GM18498 (cell line): ENCODE measurements around the gene ECM2.

Experiments
- ATAC-seq: cut with Tn5 transposase; IDR thresholded peaks from one replicate; pipeline ENCODE4 v1.9.1; 2021; ENCODE audit warnings: mild to moderate bottlenecking, moderate library complexity; ENCODE audit not compliant: unreplicated experiment

Gene ECM2

DNA sequence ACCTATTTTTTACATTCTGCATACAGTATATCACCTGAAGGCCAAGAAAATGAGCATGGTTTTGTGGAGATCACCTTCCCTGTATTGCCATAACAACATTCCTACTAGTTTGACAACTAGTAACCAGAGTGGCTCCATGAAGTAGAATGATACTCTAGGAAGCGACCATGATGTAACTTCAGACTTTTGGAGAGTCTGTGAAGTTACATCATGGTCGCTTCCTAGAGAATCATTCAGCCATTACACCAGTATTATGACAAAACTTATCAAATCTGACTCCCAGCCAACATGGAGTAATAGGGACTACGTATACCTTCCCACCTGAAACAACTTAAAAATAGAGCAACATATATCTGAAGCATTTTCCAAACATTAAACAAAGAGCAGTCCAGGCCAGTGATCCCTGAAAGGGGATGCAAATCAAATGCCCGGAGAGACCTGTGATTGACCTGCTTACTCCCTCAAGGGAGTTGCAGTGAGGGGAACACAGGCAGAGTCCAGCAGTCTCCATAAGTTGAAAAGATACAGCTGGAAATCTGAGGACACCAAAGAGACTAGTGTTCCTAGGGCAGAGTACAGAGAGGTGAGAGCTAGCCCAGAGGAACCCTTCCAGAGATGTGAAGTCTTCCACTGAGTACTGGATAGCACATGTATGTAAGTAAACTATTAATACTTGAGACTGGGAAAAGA is 7.8 kb downstream of the ECM2 start:
- no peak for ATAC-seq

DNA sequence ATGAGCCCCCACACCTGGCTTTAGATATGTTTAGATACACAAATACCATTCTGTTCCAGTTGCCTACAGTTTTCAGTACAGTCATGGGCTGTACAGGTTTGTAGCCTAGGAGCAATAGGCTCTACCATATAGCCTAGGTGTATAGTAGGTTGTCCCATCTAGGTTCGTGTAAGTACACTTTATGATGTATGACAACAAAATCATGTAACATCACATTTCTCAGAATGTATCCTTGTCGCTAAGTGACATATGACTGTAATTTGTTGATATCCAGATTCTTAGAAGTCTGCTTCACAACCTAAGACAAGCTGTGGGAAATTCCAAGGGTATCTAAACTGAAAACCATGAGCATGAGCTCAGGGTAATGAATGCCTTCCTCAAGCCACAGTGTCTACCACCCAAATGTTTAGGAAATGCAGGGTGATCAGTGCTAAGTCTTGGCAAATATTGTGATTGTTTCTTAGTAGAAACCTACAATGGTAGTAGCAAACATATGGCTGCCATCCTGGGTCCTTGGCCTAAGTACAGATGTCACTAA is 8.4 kb downstream of the ECM2 start:
- ATAC-seq, result no peak

DNA sequence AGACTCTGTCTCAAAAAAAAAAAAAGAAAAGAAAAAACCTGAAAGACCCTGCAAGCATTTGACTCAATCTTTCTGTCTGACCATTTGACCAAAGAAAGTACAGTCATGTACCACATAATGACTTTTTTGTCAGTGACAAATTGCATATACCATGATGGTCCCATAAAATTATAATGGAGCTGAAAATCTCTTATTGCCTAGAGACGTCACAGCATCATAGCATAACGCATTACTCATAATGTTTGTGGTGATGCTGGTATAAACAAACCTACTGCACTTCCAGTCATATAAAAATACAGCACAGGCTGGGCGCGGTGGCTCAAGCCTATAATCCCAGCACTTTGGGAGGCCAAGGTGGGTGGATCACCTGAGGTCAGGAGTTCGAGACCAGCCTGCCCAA is 10.5 kb downstream of the ECM2 start:
- ATAC-seq, result no peak

DNA sequence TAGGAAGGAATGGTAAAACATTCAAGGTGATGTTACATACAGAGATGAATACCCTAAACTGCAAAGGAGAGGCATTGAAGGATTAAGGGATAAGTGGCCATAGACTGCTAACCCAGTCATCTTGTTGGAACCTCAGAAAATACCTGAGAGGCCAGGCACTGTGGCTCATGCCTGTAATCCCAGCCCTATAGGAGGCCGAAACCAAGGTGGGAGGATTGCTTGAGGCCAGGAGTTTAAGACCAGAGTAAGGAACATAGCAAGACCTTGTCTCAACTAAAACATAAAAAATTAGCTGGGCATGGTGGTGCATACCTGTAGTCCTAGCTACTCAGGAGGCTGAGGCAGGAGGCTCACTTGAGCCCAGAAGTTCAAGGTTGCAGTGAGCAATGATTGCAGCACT is 10.9 kb downstream of the ECM2 start:
- no peak for ATAC-seq

DNA sequence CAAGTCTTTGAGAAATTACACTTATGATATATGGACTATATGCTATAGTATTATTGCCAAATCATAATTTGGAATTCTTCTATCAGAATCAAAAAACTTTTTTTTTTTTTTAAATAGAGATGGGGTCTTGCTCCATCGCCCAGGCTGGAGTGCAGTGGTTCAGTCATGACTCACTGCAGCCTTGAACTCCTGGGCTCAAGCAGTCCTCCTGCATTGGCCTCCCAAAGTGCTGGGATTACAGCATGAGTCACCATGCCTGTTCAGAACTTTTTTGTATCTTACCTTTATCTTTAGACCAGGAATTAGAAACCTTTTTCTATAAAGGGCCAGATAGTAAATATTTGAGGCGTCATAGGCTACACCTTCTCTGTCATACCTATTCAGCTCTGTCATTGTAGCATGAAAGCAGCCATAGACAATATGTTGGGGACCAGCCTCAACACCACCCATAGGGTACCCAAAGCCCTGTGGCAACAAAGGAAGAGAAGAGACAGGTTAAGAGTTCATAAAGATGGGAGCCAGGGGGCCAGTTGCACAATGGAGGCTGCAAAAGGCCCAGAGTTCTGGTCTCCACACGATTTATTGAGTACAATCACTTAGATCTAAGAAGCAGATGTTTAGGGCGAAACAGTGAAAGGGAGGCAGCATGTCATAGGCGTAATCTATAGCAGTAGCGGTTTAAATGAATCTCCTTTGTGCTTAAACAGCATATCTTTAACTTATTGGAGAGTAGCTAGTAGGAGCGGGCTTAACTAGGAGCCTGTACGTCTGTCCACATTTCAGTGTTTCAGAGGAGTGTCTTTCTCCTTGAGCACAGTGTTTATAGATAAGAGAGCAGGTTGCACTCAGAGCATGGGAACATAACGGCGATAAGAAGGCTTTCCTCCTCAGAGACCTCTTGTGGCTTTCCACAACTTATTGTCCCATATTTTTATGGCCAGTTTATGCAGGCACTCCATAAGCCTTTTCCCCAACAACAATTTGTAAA is 12.5 kb downstream of the ECM2 start:
- ATAC-seq, result no peak

DNA sequence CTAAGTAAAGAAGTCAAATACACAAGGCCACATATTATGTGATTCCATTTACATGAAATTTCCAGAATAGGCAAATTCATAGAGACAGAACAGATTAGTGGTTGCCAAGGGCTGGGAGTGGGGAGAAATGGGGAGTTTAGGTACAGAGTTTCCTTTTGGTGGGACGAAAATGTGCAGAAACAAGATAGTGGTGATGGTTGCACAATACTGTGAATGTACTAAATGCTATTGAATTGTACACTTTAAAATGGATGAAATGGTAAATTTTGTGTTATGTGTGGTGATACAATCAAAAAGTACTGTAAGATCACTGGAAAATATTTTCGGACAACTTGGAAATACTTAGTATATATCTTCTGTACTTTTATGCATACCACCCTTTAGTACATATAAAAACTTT is 15.0 kb downstream of the ECM2 start:
- ATAC-seq, result no peak

DNA sequence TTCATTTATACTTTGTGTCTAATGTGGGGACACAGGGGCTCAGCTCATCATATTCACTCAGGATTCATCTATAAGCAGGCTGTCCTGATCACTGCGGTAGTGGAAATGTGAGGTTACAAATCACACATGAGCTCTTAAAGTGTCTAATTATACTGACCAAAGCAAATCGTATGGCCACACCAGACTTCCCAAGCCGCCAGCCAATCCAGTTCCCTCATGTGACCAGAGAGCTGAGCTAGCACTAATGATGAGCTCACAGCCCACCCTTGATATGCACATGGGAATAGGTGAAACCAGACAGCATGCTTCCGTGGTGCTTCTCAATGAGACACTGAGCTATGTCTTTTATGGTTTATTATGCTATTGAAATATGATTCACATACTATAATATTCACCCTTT is 17.6 kb downstream of the ECM2 start:
- ATAC-seq, result no peak

DNA sequence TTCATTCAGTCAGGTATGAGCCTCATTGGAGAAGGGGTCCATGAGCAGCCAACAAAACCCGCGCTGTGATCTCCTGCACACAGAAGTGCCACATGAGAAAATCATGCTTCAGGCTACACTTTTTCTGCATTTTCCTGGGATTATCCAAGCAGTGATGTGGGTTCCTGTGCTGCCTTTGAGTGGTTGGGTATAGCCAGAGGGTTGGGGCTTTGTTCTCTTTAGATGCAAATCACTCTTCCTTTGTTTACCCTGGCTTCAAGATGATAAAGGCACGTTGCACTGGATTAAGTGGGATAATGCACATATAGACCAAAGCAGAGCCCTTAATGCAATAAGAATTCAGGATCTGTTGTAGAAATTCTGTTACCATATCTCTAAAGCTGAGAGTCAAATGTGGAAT is 18.7 kb downstream of the ECM2 start:
- ATAC-seq, result no peak

DNA sequence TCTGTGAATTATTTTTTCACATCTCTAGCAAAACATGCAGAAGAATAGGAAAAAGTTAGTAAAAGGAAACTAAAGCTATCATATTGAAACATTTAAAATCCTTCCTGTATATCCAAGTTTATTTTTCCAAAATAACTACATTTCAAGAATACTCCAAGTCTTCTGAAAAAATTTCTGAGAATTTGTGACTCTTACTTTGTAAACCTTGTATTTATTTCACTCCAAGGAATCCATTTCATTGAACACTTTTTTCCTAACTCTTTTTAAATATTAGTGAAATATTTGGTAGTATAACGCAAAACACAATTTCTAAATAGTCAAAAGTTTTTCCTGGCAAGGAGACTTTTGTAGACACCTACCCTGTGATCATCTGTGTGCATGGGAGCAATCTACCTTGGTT is 19.3 kb downstream of the ECM2 start:
- ATAC-seq, result no peak

DNA sequence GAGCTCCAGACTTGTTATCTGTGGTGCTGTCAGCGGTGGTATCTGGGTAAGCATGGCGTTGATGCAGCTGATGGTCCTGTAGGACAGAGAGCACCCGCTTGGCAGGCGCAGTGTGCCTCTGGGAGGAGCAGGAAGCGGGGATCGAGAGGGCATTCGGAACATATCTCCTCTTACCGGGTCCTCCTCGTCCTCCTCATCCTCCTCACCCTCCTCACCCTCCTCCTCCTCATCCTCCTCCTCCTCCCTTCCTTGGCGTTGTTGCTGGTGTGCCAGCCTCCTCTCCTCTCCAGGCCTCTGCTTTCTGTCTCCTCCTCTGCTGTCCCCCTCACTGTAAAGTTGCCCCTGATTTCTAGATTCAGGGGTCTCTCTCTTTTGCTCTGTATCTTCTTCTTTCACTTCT is 21.2 kb downstream of the ECM2 start:
- no peak for ATAC-seq

DNA sequence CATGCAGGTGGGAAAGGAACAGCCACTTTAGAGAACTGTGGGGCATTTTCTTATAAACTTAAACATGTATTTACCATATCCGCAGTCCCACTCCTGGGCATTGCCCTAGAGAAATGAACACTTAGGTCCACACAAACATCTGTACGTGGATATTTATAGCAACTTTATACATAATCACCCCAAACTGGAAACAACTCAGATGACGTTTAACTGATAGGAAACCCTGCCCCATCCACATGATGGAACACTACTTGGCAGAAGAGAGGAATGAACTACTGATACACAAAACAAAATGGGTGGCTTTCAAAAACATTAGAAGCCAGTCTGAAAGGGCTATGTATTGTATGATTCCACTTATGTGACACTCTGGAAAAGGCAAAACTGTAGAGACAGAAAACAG is 22.4 kb downstream of the ECM2 start:
- no peak for ATAC-seq

DNA sequence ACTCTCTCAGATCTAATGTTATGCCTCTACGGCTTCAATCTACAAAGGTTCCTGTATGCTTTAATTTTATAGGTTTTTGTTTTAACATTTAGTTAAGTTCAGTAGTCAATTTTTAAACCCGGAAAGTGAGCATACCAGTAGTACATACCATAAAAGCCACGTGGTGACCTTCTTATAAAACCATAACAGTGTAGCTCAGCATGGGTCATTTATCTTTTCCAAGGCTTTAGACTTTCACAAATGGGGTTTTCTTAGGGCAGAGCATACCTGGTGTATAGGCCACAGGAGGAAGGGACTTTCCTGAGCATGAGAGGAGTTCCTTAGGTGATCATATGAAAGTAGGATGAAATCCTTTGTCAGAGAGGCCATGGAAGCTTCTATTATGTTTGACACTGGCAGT is 23.2 kb downstream of the ECM2 start:
- ATAC-seq, result no peak

DNA sequence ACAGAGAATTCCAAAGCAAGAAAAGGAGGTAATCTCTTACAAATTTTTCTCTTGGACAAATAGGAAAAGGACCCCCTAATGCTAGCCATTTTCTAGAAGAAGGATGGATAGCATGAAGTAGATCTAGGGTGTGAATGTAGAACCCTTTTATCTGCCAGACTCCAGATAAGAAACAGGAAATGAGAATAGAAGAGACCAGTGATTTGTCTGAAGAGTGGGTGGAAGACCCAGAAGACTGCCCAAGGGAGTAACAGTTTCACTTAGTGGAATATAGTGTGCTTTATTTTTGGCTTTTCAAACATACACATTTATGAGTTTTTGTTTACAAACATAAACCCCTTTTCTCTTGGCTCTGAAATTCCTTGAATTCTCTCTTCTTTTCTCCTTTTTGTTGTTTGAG is 25.0 kb downstream of the ECM2 start:
- no peak for ATAC-seq

DNA sequence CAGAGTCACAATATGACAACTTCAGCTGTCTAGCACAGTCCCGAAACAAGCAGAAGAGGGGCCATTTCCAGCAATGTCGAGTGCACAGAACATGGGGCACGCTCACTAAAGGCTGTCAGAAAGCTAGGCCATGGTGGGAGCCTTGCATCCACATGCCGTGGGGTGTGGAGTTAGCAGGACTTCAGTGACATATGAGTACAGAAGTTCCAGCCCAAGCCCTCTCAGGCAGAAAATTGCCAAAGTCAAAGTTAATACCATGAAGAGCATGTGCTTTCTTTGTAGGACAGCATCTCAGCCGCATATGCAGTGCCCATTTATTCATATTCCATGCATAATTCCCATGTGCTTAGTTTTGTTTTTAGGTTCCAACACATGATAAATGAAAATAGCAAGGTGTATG is 26.7 kb downstream of the ECM2 start:
- ATAC-seq, result no peak

DNA sequence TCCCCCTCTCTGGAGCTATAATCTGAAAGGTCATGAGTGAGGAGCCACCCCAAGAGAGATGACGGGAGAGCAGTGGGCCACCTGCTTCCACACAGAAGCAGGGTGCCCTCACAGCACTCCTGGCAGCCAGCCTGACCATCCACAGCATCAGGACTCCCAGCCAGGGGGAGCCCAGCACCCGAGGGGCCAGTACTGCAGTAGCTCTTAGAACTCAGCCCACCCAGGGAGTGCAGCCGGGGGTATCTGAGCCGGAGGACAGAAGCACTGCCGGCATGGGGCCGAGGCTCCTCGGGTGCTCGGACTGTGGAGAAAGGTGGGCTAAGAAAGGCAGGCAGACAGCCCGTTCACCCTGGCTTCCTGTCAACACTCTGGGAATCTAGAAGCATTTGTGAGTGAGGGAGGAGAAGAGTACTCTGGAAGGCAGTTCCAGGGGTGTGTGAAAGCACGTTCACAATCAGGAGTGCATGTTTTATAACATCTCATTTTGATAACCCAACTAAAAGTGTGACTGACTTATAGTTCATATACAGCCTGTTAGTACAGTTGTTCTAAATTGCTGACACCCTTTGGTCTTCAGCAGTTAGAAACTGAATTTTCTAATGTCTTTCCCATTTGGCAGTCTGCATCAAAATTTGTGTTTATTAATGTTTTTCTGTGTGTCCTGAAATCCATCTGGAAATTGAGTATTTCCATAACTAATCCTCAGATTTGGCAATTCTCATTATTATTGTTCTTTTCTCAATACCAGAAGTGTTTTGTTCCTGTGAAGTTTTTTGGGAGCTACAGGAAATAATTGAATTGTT is 27.6 kb downstream of the ECM2 start:
- no peak for ATAC-seq

DNA sequence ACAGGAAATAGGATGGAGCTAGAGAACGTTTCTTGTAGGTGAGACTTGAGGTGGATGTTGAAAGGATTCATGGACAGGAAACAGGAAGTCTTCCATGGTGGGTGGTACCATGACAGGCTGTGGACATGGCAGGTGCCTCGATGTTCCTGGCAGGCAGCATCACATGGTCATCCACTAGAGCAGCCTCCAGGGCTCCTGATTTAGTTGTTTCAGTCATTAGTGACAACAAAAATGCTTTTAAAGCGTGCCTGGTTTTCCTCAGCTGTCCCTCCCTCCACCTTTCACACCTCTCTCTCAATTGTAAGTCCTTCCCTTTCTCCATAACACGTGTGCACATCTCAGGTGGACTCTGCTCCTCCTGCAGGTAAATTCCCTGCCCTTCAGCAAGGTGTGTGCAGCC is 28.3 kb downstream of the ECM2 start:
- ATAC-seq, result no peak

DNA sequence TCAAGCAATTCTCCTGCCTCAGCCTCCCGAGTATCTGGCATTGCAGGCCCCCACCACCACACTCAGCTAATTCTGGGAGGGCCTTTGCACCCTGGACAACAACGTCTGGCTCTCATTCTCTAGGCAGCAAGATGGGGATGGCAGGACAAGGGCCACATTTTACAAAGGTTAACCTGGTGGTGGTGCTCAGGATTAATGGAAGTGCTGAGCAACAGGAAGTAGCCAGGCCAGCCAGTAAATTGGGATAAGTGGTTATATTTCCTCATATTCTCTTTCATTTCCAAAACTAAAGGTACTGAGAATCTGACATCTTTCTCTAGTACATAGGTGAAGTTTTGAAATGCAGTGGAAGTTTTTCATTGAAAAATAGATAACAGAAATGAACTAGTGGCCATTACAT is 28.8 kb downstream of the ECM2 start:
- no peak for ATAC-seq

DNA sequence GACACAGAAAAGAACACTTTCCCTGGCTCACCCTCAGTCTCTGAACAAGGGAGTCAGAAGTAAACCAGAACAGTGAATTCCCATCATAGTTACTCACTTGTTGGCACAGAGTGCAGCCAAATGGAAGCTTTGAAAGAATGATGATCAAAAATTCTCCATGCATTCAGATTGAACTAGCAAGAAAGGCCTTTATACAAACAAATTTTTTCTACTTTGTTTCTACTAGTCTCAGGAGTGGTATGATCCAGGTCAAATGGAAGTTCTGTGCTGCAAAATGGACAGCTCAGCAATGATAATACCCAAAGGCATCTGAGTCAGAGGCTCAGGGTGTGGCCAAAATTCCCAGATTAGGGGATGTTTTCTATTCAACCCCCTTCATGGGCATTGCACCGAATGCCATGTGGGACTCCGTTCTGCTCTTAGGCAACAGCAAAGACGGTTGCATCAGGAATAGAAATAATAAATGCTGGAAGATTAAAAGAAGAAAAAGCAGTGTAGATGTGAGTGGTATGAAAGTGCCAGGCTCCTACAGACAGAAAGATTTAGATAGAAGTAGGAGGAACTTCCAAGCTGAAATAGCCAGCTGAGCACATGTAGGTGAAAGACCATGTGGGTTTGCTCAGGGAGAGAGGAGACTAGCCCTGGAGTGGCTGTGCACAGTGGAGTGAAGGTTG is 29.5 kb downstream of the ECM2 start:
- ATAC-seq, result no peak

DNA sequence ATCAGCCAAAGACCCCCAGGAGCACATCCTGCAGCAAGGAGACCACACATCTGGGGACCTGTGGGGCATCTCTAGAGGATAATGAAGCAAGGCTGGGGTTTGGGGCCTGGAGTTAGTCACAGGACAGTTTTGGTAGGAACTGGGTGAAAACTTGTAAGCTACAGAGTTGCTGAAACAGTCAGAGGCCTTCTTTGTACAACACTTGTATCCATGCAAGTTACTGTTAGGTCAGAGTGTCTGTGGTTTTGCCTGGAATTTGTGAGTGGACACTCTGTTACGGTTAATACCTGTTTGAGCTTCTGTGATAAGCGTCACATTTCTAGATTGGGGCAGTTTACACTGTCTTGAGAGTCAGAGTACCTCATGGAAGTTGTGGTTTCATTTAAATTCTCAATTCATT is 30.9 kb downstream of the ECM2 start:
- ATAC-seq, result no peak

DNA sequence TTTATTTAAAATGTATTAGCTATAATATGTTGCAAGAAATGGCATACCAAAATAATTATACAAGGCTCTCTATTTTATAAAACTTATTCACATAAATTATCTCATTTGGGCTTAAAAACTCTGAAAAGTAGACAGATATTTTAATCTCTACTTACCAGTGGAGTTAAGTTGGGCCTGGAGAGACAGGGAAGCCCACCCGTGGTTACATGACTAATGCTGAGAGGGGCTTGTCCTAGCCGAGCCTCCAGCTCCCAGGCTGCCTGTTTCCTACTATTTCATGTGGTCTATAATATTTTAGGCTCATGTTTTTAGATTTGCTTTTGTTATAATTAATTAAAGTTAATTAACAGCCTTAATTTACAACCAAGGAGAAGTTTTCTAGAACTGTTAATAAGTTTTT is 32.6 kb downstream of the ECM2 start:
- ATAC-seq, result no peak
